NCI-H2107 treated with DMSO at 0.1 percent for 48 hours (cell line): ENCODE results near the gene RNF114.
"Not testable (repeated sequence)": the region's sequence is repeated elsewhere in the genome, so short reads cannot be mapped to it uniquely, and the experiment has no call there.

Experiments
- DNase-seq: peaks from one replicate; lab custom pipeline; 2025; ENCODE audit not compliant: unreplicated experiment; lab: John Stamatoyannopoulos, UW

Gene RNF114

DNA sequence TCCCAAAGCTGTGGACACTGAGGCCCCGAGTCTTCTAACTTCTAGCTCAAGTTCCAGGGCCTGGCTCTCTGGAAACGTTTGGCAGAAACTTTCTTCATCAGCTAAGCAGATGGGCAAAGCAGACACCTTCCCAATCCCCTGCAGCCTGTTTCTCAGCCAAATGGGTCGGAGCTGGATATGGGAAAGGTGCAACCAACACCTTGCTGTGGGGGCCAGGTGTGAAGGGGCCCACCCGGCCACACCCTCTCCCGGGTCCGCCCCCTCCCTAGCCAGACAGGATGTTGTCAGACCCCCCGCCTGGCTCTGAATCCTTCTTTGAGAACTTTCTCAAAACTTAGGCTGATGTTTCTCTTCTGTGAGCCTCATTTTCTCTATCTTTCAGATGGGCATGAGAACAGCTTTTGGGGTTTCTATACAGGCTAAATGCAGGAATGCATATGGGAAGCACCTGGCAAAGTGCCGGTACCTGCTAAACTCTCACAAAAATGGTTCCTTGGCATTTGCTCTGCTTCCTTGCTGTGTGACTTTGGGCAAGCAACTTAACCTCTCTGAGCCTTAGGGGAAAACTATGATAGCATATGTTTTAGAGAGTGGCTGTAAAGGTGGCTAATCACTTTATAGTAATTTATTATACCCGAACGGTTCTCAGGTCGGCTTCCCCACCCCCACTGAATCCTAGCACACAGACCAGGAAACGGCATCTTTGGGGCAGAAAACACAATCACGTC is 48.4 kb downstream of the RNF114 start:
- no peak for DNase-seq

DNA sequence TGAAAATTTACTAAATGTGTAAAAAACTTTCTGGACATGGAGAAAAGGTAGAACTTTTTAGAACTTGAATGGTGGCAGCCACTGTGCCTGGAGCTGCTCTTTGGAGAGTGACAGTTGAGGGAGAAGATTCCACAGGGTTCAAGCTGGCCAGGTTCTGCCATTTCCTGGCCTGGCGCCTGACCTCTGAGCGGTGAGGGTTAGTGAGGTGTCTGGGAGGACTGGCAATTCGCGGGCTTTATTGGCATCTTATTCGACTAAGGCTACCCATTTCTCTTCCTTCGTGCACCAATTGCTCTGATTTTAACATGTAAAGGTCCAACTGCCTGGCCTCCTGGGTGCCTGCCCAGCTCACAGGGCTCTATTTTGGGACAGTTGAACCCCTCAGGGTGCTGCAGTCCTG is 49.0 kb downstream of the RNF114 start:
- DNase-seq, result no peak

DNA sequence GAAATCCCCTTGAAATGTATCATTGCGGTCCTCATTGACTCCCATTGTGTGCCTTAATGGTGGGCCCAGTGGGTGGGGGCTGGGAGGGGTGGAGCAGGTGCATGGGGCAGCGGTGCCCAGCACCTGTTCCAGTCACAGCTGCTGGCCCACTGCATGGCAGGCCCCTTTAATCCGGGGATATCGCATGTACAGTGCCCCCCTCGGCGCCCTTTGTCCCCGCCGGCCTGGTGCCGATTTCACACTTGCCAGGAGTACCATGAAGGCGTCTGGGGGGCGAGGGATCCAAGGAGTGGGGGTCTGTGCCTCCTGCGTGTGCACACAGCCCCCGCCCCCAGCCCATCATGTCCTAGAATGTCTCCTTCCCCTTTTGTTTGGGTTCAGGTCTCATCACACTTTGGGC is 49.4 kb downstream of the RNF114 start:
- no peak for DNase-seq

DNA sequence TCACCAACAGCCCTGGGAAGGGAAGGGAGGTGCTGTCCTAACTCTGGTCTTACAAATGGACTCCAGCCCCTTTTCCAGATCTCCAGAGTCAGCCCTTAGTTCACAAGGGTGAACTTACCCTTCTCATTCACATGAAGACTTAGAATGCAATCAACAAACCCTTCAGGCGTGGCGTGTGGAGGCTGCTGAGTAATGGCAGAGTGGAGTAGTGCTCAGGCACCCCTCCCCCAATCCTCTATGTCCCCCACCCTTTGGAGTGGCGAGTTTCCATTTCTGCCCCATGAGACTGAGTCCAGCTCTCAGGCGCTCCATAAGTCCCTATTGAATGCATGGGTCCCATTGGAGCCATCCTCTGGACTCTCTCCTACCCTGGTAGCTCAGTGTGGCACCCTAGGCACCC is 49.9 kb downstream of the RNF114 start:
- no peak for DNase-seq

DNA sequence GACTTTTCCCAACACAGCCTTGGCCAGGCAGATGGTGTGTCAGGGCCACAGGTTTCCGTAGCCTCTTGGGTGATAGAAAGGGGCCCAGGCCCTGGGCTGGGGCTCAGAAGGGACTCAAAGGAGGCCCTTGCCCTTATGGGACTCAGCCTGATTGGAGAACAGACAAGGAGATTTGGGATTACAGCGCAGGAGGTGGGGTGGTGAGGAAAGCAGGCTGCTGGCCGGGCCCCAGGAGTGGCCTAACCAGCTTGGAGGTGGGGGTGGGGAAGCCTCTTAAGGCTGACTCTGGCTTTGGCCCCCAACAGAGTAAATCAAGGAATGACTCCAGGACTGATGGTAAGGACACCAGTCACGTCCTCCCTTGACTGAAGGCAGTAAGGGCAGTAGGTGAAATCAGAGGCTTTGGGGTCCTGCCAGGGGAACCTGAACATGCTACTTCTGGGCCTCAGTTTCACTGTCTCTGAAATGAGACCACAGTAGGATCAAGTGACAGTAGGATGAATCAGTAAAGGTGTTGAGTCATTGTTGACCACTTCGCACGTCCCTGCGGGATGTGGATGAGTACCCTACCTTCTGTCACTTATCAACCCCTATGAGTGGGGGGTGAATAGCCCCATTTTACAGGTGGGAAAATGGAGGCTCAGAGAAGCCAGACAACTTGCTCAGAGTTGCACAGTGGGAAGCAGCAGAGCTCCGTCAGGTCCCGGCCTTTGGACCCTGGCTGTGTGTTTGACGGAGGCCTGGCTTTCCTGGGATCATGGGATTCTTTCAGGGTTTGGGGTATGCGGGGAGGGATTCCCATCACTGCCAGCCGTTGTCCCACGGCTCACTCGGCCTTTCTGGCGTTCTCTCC is 51.0 kb downstream of the RNF114 start:
- no peak for DNase-seq

DNA sequence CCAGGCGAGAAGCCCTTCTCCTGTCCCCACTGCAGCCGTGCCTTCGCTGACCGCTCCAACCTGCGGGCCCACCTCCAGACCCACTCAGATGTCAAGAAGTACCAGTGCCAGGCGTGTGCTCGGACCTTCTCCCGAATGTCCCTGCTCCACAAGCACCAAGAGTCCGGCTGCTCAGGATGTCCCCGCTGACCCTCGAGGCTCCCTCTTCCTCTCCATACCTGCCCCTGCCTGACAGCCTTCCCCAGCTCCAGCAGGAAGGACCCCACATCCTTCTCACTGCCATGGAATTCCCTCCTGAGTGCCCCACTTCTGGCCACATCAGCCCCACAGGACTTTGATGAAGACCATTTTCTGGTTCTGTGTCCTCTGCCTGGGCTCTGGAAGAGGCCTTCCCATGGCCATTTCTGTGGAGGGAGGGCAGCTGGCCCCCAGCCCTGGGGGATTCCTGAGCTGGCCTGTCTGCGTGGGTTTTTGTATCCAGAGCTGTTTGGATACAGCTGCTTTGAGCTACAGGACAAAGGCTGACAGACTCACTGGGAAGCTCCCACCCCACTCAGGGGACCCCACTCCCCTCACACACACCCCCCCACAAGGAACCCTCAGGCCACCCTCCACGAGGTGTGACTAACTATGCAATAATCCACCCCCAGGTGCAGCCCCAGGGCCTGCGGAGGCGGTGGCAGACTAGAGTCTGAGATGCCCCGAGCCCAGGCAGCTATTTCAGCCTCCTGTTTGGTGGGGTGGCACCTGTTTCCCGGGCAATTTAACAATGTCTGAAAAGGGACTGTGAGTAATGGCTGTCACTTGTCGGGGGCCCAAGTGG is 51.9 kb downstream of the RNF114 start:
- DNase-seq, result no peak

DNA sequence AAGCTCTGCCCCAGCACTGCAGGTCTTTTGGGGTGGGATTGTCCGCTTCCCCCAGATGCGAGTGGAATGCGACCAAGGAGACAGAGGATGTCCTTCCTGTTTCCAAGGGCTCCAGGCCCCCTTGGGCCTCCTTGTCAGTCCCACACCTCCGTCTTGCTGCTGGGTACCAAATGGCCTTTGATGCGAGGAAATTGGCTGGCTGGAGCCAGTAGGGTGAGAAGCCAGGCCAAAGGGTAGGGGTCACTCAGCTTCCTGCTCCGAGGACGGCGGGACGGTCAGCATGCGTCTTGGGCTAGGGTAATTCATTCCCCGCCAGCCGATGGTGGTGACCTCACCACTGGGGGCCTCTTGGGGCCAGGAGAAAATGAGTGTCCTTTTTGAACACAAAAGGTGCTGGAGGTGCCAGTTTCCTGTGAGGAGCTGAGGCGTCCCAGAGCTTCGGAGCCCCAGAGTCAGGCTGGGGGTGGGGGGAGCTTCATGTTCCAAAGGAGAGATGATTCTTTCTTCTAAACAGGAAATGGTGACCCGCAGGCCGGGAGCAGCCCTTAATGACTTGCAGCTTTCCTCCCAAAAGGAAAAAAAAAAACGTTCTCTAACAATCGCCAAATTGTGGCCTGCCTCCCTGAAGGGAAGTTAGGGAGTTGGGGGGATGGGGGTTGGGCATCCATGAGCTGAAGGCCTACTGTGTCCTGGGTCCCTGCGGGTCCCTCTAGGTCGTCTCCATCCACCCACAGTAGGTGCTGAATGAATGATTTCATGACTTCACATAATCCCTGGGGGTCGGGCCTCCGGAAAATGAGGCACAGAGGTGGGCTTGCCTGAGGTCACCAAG is 53.3 kb downstream of the RNF114 start:
- no peak for DNase-seq

DNA sequence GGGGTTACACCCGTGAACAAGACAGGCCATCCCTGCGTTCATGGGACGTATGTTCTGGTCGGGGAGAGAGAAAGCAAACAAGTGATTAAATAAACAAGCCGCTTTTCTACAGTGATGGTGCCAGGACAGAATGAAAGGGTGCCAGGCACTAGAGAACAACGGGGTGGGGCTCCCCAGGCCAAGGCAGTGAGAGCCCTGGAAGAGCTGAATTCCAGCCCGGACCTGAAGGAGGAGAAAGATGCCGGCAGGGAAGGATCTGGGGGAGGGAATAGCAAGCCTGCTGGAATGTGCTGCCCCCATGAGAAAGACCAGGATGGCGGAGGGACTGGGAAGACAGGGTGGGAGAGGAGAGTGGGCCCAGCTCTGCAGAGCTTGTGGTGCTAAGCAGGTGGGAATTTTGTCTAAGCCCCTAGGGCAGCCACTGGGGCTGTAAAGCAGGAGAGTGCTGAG is 54.1 kb downstream of the RNF114 start:
- DNase-seq, result no peak

DNA sequence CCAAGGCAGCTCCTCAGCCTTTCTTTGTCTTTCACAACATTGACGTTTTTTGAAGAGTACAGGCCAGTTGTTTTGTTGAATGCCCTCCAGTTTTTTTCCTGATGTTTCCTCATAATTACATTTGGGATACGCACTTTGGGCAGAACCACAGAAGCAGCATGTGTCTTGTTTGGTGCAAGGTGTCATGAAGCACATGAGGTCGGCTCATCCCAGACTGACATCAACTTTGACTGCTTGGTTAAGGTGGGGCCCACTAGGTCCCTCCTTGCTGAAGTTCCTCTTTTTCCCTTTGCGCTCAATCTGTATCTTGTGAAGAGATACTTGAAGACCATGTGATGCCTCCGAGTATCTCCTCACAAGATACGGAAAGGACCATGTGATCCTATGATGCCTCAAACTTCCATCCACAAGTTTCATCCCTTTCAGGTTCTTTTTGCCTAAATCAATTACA is 57.1 kb downstream of the RNF114 start:
- DNase-seq, result no peak

DNA sequence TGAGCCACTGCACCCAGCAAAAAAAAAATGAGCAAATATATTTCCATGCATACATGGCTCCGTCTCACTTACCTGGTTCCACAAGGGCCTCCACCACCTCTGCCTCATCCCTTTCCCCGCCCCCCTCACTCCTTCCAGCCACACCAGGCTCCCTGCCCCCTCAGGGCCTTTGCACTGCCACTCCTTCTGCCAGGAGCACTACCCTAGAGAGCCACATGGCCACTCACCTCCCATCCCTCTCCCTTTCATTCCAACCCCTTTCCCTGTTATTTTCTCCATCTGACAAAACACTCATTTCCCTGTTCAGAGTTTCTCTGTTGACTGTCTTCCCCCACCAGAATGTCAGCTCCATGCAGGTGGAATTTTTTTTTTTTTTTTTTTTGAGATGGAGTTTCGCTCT is 59.4 kb downstream of the RNF114 start:
- DNase-seq, result no peak

DNA sequence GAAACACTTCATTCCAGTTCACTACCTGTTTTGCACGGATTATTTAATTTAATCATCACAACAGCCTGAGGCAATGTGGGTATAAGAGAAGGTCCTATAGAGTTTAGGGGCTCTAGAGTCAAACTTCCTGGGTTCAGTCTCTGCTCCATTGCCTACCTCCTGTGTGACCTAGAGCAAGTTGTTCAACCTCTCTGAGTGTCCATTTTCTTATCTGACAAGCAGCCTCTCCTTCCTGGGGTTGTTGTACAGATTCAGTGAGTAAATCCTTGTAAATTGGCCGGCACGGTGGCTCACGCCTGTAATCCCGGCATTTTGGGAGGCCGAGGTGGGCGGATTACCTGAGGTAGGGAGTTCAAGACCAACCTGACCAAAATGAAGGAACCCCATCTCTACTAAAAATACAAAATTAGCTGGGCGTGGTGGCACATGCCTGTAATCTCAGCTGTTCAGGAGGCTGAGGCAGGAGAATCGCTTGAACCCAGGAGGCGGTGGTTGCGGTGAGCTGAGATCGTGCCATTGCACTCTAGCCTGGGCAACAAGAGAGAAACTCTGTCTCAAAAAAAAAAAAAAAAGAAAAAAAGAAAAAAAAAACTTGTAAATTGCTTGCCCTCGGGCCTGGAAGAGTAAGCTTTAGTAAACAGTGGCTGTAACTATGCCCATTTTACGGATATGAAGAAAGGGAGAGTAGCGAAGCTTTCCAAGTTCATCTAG is 62.4 kb downstream of the RNF114 start:
- not testable (repeated sequence) for DNase-seq

DNA sequence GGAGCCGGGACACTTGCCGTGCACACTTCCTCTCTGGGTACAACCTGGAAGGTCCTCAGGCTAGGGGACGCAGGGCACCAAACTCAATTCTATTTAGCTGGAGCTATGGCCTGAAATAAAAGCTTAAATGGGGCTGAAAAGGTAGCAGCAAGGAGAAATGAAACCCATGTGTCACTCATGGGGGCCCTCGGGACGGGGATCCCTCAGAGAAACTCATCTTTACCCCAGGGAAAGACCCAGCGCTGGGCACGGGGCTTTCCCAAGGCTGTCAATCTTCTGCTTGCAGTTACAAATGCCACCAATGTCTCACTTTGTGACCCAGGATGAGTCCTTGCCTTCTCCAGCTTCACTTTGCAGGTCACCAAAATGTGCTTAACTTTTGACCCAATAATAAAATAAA is 63.1 kb downstream of the RNF114 start:
- DNase-seq, result no peak

DNA sequence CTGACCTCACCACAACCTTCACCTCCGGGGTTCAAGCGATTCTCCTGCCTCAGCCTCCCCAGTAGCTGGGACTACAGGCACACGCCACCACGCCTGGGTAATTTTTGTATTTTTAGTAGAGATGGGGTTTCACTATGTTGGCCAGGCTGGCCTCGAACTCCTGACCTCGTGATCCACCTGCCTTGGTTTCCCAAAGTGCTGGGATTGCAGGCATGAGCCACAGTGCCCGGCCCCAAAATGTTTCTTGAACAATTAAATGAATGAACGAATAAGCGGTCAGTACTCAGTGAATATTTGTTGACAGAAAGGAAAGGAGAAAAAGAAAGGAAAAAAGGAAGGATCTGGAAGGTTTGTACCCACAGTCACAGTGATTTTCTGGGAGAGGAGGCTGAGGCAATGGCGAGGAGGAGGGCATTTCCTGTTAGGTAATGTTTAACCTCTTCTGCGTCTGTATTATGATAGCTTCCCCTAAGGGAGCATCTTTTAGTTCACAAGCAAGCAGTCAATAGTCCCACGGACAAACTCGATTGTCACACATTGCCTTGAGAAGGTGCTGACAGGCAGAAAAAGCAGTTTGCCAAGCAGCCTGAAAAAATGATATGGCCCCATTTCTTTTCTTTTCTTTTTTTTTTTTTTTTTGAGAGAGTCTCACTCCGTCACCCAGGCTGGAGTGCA is 64.5 kb downstream of the RNF114 start:
- not testable (repeated sequence) for DNase-seq

DNA sequence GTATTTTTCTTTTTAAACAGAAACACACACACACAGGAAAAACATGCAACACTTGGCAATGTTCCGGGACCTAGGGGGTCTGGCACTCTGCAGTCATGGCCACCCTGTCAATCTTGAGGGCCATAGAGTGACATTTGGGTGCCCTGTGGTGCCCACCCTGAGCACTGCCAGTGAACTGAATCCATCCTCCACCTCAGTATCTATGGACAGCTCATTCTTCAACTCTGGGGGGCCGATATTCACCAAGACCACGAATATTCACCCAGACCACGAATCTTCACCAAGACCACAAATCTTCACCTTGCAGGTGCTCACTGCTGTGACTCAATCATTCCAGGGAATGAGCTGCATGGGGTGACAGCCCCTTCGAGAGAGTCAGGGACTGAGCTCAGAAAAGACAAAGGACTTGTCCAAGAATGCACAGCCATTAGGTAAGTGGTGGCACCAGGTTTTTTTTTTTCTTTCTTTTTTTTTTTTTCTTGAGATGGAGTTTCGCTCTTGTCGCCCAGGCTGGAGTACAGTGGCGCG is 65.7 kb downstream of the RNF114 start:
- DNase-seq, result no peak

DNA sequence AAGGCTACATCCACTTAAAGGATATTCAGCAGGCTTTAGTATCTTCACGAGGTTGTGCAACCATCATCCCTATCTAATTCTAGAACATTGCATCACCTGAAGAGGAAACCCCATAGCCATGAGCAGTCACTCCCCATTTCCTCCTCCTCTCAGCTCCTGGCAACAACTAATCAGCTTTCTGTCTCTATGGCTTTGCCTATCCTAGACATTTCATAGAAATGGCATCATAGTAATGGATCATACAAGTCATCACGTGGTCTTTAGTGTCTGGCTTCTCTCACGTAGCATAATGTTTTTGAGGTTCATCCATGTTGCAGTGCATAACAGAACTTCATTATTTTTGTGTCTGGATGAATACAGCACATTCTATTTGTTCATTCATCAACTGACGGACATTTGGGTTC is 67.1 kb downstream of the RNF114 start:
- DNase-seq, result no peak
